Urinary bladder (tissue), 4 donors: ENCODE measurements around the gene LINC00237. TPM values are rescaled to one million over a fixed set of nuclear protein-coding genes. Genes with fewer than 3 reads are reported as not detected.

ENCODE experiments used
- DNase-seq: peaks from one replicate; pipeline ENCODE4 v3.0.0-alpha.2; 2015; ENCODE audit errors: extremely low spot score
- H3K27ac ChIP-seq: one replicate; pipeline ENCODE4 v1.5.1; 2013; ENCODE audit warnings: low read depth, mild to moderate bottlenecking, moderate library complexity
- H3K36me3 ChIP-seq: one replicate; pipeline ENCODE4 v1.6.1; 2013; ENCODE audit warnings: mild to moderate bottlenecking, moderate library complexity; ENCODE audit not compliant: insufficient read depth
- H3K4me1 ChIP-seq: one replicate; pipeline ENCODE4 v1.6.1; 2013; ENCODE audit warnings: mild to moderate bottlenecking, moderate library complexity; ENCODE audit not compliant: insufficient read depth
- H3K4me3 ChIP-seq: one replicate; pipeline ENCODE4 v1.5.1; 2013; ENCODE audit warnings: low read depth, low read length
- WGBS: extraction: QIAGEN DNeasy Blood & Tissue Kit; methylation state at CpG from one replicate; pipeline ENCODE4 v1.1.7; 2013; 5-methylcytosine and 5-hydroxymethylcytosine counted together
- polyA plus RNA-seq: library from polyadenylated mRNA; stranded (reverse); fragments of 200-250 nt; gene quantifications from one replicate; pipeline ENCODE4 v1.2.3, GENCODE V29; 2013
- total RNA-seq: library from RNA; depleted of rRNA; stranded (reverse); fragments of >200 nt; gene quantifications from one replicate; pipeline ENCODE4 v1.2.3, GENCODE V29; 2014
- donor health status: healthy with polysubstance abuse.
- donor health status: healthy.

Gene LINC00237
- total and polyA plus RNA-seq, 2 donors: not detected

GRCh38 chr20:21134883-21135493 is 28.8 kb upstream of the LINC00237 start:
- DNase-seq: no peak
- Histone ChIP-seq H3K27ac (no peak overlapping the region), H3K4me1 (no peaks in the 10 kb centered on the region), H3K36me3 (peaks cover 2% of the 10 kb centered on the region), H3K4me3 (no peak overlapping the region)
- WGBS: 94% methylated on average over 10 of the region's 10 CpGs

GRCh38 chr20:21133917-21134622 is 27.9 kb upstream of the LINC00237 start:
- H3K4me1 ChIP-seq: no peaks in the 10 kb centered on the region
- H3K27ac ChIP-seq: no peak overlapping the region
- H3K36me3 ChIP-seq: peaks cover 2% of the 10 kb centered on the region
- H3K4me3 ChIP-seq: no peak overlapping the region
- DNase-seq: no peak
- 90% methylated on average over 16 of the region's 16 CpGs for WGBS

DNA sequence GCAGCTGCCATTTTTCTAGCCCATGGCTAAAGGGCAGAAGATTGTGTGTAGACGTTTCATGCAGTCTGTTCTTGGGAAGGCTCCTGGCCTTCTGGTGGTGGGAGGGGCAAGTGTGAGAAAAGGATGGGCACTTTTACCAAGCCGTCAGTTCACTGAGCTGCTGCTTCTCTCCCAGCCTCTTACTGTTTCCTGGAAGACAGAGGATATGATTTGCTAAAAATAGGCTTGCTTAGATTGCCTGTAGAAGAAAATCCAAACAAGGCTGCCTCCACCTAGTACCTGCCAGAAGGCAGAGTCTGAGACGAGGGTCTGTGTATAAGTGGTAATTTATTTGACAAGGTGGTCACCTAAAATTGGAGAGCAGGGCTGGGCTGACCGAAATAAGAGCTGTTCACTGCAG is 27.2 kb upstream of the LINC00237 start:
- DNase-seq: no peak
- H3K4me1 ChIP-seq: no peaks in the 10 kb centered on the region
- H3K4me3 ChIP-seq: no peak overlapping the region
- no peak overlapping the region for H3K27ac ChIP-seq
- 59% methylated on average over 4 of the region's 4 CpGs for WGBS
- H3K36me3 ChIP-seq: peaks cover 2% of the 10 kb centered on the region

- no peak for DNase-seq
- Histone ChIP-seq H3K4me3 (no peak overlapping the region), H3K27ac (no peak overlapping the region), H3K36me3 (peaks cover 2% of the 10 kb centered on the region), H3K4me1 (no peaks in the 10 kb centered on the region)
- WGBS: 81% methylated on average over 5 of the region's 5 CpGs
Measured at GRCh38 chr20:21129861-21130260, 23.7 kb upstream of the LINC00237 start.

- Histone ChIP-seq H3K36me3 (peaks cover 2% of the 10 kb centered on the region), H3K4me3 (no peak overlapping the region), H3K4me1 (no peaks in the 10 kb centered on the region), H3K27ac (no peak overlapping the region)
- 69% methylated on average over 5 of the region's 5 CpGs for WGBS
- DNase-seq: no peak
Measured at GRCh38 chr20:21127201-21127981, 21.2 kb upstream of the LINC00237 start.

GRCh38 chr20:21126581-21126870 is 20.4 kb upstream of the LINC00237 start:
- 5% methylated on average over 8 of the region's 8 CpGs for WGBS
- Histone ChIP-seq H3K4me3 (peak overlapping the region; percentile 88), H3K4me1 (no peaks in the 10 kb centered on the region), H3K27ac (no peak overlapping the region), H3K36me3 (no peaks in the 10 kb centered on the region)
- DNase-seq: no peak

DNA sequence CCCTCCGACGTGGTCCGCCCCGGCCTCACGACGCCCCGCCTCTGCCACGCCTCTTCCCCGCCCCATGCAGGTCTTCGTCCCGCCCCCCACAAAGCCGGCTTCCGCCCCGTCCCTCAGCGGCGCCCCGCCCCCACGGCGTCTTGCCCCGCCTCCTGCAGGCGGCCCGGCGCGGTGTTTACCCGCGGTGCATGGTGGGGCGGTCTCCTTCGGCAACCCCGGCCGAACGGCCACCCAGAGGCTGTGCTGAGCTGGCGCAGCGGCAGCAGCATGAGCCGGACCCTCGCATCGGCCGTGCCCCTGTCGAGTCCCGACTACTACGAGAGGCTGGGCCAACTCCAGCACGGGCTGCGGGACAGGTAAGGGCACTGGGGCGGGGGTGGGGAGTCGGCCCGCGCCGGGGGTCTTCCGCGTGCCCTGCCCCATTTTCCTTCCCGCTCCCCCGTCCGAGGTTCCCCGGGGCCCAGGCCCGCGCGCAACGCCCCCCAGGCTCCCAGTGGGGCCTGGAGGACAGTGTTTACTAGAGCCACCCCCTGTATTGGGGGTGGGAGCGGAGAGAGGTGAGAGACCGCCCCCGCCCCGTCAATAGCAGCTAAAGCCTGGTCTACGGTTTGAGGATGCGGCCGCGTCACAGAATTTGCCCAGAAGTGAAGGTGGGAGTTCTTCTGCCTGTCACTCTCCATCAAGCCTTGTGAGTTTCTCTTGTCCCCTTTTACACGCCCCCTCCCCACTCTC is 19.9 kb upstream of the LINC00237 start, which contains the start of gene KIZ:
Gene KIZ, plus strand, starts transcription at position 234 of the 732 bp plus-strand sequence. Its CDS starts 34 bp downstream, at position 268.
- DNase-seq: peak; percentile 84
- H3K36me3 ChIP-seq: no peaks in the 10 kb centered on the region
- peak within 1 kb of the TSS; percentile 88 for H3K4me3 ChIP-seq
- no peaks in the 10 kb centered on the region for H3K4me1 ChIP-seq
- WGBS: under 1% methylated on average over 66 of the region's 66 CpGs
- peak within 1 kb of the TSS; percentile 88 for H3K27ac ChIP-seq

- no peak for DNase-seq
- 2% methylated on average over 25 of the region's 25 CpGs for WGBS
- H3K36me3 ChIP-seq: no peaks in the 10 kb centered on the region
- H3K4me3 ChIP-seq: peak overlapping the region; percentile 53
- H3K4me1 ChIP-seq: no peaks in the 10 kb centered on the region
- peak overlapping the region; percentile 48 for H3K27ac ChIP-seq
Measured at GRCh38 chr20:21125072-21125848, 19.1 kb upstream of the LINC00237 start.

GRCh38 chr20:21124190-21124589 is 18.0 kb upstream of the LINC00237 start:
- no peak for DNase-seq
- 90% methylated on average over 3 of the region's 3 CpGs for WGBS

DNA sequence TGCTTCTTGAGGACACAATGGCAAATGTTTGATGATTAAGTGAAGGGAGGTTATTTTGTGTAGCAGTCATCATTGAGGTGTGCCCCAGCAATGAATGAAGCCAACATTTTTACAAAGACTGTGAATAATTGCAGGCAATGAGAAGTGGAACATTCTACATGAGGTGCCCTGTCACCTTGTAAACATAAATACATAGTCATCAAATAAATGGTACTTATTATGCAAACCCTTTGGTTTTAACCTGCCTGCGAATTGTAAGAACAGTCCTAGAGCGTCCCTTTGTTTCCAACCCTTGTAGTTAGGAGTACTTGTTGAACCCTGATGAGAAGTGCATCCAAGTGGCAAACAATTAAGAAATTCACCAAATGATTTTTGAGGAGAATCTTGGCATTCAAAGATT is 12.6 kb upstream of the LINC00237 start:
- Histone ChIP-seq H3K27ac (no peak overlapping the region), H3K36me3 (no peaks in the 10 kb centered on the region), H3K4me3 (no peak overlapping the region), H3K4me1 (no peaks in the 10 kb centered on the region)
- WGBS: 98% methylated on average over 2 of the region's 2 CpGs
- no peak for DNase-seq

More at GRCh38 chr20:21124190-21124589, 18.0 kb upstream of the LINC00237 start:
- H3K4me3 ChIP-seq: no peak overlapping the region
- no peaks in the 10 kb centered on the region for H3K4me1 ChIP-seq
- no peaks in the 10 kb centered on the region for H3K36me3 ChIP-seq
- H3K27ac ChIP-seq: no peak overlapping the region

DNA sequence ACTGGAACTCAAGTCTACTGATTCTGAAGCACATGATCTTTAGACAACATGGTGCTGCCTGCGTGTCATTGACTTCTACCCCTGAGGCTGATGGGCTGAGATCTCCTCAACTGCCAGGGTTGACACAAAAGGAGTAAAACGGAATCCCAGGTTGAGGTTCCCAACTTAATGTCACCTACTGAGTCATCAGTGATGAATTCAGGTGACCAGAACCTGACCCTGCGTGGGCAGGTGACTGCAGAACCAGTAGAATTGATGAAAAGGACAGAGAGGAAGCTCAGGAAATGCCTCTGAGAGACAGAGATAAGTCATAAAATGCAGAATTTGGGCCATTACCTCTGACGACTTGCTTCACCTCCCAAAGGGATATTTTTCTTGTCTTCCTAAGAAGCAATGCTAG is 12.0 kb upstream of the LINC00237 start:
- DNase-seq: no peak

GRCh38 chr20:21117521-21117920 is 11.4 kb upstream of the LINC00237 start:
- H3K4me1 ChIP-seq: no peaks in the 10 kb centered on the region
- WGBS: 68% methylated on average over 4 of the region's 4 CpGs
- H3K4me3 ChIP-seq: no peak overlapping the region
- no peaks in the 10 kb centered on the region for H3K36me3 ChIP-seq
- H3K27ac ChIP-seq: no peak overlapping the region
- DNase-seq: no peak

More for the DNA sequence above, 12.0 kb upstream of the LINC00237 start:
- WGBS: 64% methylated on average over 4 of the region's 4 CpGs
- no peaks in the 10 kb centered on the region for H3K4me1 ChIP-seq
- H3K36me3 ChIP-seq: no peaks in the 10 kb centered on the region
- no peak overlapping the region for H3K27ac ChIP-seq
- H3K4me3 ChIP-seq: no peak overlapping the region

DNA sequence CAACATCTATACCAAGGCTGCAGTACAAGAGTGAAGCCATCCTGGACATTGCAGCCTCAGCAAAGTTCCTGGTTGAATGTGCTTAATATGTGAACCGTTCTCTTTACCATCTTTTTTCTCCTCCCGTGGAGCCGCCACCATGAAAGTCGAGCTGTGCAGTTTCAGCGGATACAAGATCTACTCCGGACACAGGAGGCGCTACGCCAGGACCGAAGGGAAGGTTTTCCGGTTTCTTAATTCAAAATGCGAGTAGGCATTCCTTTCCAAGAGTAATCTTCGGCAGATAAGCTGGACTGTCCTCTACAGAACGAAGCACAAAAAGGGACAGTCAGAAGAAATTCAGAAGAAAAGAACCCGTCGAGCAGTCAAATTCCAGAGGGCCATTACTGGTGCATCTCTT is 8.4 kb upstream of the LINC00237 start:
- DNase-seq: no peak
- no peak overlapping the region for H3K4me3 ChIP-seq
- H3K4me1 ChIP-seq: no peaks in the 10 kb centered on the region
- no peak overlapping the region for H3K27ac ChIP-seq
- 92% methylated on average over 15 of the region's 15 CpGs for WGBS
- H3K36me3 ChIP-seq: no peaks in the 10 kb centered on the region
